Hepatocyte (in vitro differentiated cells): ENCODE measurements around the gene SLC5A3. TPM values are rescaled to one million over a fixed set of nuclear protein-coding genes. Genes with fewer than 3 reads are reported as not detected.

ENCODE experiments used
- DNase-seq: peaks from one replicate; pipeline ENCODE4 v3.0.0-alpha.2; 2016; ENCODE audit warnings: low spot score
- H2AFZ ChIP-seq: fragments of 200-600 bp; sonication (generic); 2 replicates; pipeline ENCODE4 v1.6.0; 2016; ENCODE audit warnings: antibody characterized with exemption, mild to moderate bottlenecking
- H3K27ac ChIP-seq: fragments of 200-600 bp; sonication (generic); 2 replicates; pipeline ENCODE4 v1.5.1; 2016; ENCODE audit warnings: mild to moderate bottlenecking
- H3K27me3 ChIP-seq: fragments of 200-600 bp; sonication (generic); 2 replicates; pipeline ENCODE4 v1.6.1; 2016
- H3K36me3 ChIP-seq: fragments of 200-600 bp; sonication (generic); replicated peaks from 2 replicates; pipeline ENCODE4 v1.5.1; 2016; ENCODE audit warnings: low read depth; ENCODE audit not compliant: insufficient read depth
- H3K4me1 ChIP-seq: fragments of 200-600 bp; sonication (generic); 2 replicates; pipeline ENCODE4 v1.5.1; 2016; ENCODE audit warnings: mild to moderate bottlenecking, moderate library complexity; ENCODE audit not compliant: insufficient read depth
- H3K4me2 ChIP-seq: fragments of 200-600 bp; sonication (generic); 2 replicates; pipeline ENCODE4 v1.6.0; 2016
- H3K4me3 ChIP-seq: fragments of 200-600 bp; sonication (generic); 2 replicates; pipeline ENCODE4 v1.5.1; 2016; ENCODE audit warnings: mild to moderate bottlenecking
- H3K79me2 ChIP-seq: fragments of 200-600 bp; sonication (generic); 2 replicates; pipeline ENCODE4 v1.6.0; 2017; ENCODE audit warnings: mild to moderate bottlenecking
- H3K9me2 ChIP-seq: fragments of 200-600 bp; sonication (generic); replicated peaks from 2 replicates; pipeline ENCODE4 v1.6.0; 2017; ENCODE audit warnings: mild to moderate bottlenecking; ENCODE audit not compliant: insufficient read depth
- H3K9me3 ChIP-seq: fragments of 200-600 bp; sonication (generic); 2 replicates; pipeline ENCODE4 v1.5.1; 2016; ENCODE audit warnings: low read depth, mild to moderate bottlenecking
- H4K20me1 ChIP-seq: fragments of 200-600 bp; sonication (generic); 2 replicates; pipeline ENCODE4 v1.6.0; 2016; ENCODE audit warnings: mild to moderate bottlenecking; ENCODE audit not compliant: insufficient read depth, poor library complexity, severe bottlenecking
- CTCF ChIP-seq: fragments of 200-600 bp; sonication (generic); IDR thresholded peaks from 2 replicates; pipeline ENCODE4 v1.5.1; 2016; ENCODE audit warnings: antibody characterized with exemption, mild to moderate bottlenecking; ENCODE audit not compliant: poor library complexity
- EZH2 ChIP-seq: fragments of 200-600 bp; sonication (generic); IDR thresholded peaks from 2 replicates; pipeline ENCODE4 v1.6.1; 2016; ENCODE audit warnings: antibody characterized with exemption, mild to moderate bottlenecking, borderline replicate concordance
- EZH2phosphoT487 ChIP-seq: fragments of 200-600 bp; sonication (generic); IDR thresholded peaks from one replicate; pipeline ENCODE4 v1.6.1; 2018; ENCODE audit warnings: antibody characterized with exemption, mild to moderate bottlenecking, low read depth, moderate library complexity; ENCODE audit not compliant: unreplicated experiment, severe bottlenecking
- WGBS: methylation state at CpG from one replicate; pipeline ENCODE4 v1.1.6; 2016; ENCODE audit warnings: low lambda C conversion rate; ENCODE audit errors: missing lambda C conversion rate; 5-methylcytosine and 5-hydroxymethylcytosine counted together
- polyA plus RNA-seq: library from polyadenylated mRNA; unstranded; fragments of >200 nt; fragmentation: Nextera tagmentation; extraction: Ambion mirVana; gene quantifications from 2 replicates; pipeline ENCODE4 v1.2.1, GENCODE V29; 2016
- total RNA-seq: library from RNA; depleted of rRNA; stranded (reverse); fragments of >200 nt; gene quantifications from 2 replicates; pipeline ENCODE4 v1.2.3, GENCODE V29; 2014

SLC5A3 gene
- total and polyA plus RNA-seq, 2 experiments from 2014 or later: 8.1 to 64.0 TPM

- Histone ChIP-seq H3K9me2 (no peaks in the 10 kb centered on the region), H3K79me2 (peaks cover 87% of the 10 kb centered on the region), H4K20me1 (no peaks in the 10 kb centered on the region), H3K9me3 (no peaks in the 10 kb centered on the region), H3K36me3 (no peaks in the 10 kb centered on the region), H2AFZ (no peak overlapping the region), H3K4me3 (no peak overlapping the region), H3K27ac (no peak overlapping the region), H3K27me3 (no peaks in the 10 kb centered on the region), H3K4me1 (no peaks in the 10 kb centered on the region), H3K4me2 (no peak overlapping the region)
- no peak for TF ChIP-seq EZH2phosphoT487
- no peak for TF ChIP-seq EZH2
- no peak for TF ChIP-seq CTCF
- DNase-seq: no peak
- WGBS: 50% methylated on average over 2 of the region's 2 CpGs
These were observed 40.5 kb downstream of the SLC5A3 start for GRCh38 chr21:34113842-34114241.

DNA sequence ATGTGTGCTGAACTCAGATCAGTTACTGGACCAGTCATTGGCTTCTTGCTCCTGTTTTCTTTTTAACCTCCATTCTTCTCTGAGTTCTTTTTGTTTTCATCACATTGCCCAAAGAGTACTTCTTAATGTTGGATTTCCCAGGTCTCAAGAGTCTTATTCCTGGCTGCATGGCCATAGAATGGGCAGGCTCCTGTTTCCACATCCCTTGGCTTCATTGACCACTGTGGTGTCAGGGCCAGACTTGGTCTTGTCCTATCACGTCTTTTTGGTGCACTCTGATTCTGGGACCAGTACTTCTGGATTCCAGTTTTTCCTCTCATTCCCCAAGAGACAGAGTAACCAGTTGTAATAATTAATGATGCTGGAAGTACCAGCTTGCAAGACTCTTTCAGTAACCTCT is 41.8 kb downstream of the SLC5A3 start:
- DNase-seq: no peak
- H3K4me3 ChIP-seq: no peak overlapping the region
- no peaks in the 10 kb centered on the region for H3K4me1 ChIP-seq
- no peak overlapping the region for H3K4me2 ChIP-seq
- WGBS: 93% methylated on average over 1 of the region's 1 CpG
- H3K27ac ChIP-seq: no peak overlapping the region
- no peaks in the 10 kb centered on the region for H3K9me2 ChIP-seq
- peaks cover 87% of the 10 kb centered on the region for H3K79me2 ChIP-seq
- H3K9me3 ChIP-seq: no peaks in the 10 kb centered on the region
- H3K27me3 ChIP-seq: no peaks in the 10 kb centered on the region
- H3K36me3 ChIP-seq: no peaks in the 10 kb centered on the region
- TF ChIP-seq CTCF: no peak
- no peak for TF ChIP-seq EZH2phosphoT487
- TF ChIP-seq EZH2: no peak
- H2AFZ ChIP-seq: no peak overlapping the region
- no peaks in the 10 kb centered on the region for H4K20me1 ChIP-seq

GRCh38 chr21:34116569-34116968 is 43.2 kb downstream of the SLC5A3 start:
- peak overlapping the region; percentile 31 for H3K27ac ChIP-seq
- peak; percentile 61 for DNase-seq
- 71% methylated on average over 3 of the region's 3 CpGs for WGBS
- no peaks in the 10 kb centered on the region for H3K27me3 ChIP-seq
- no peak overlapping the region for H3K4me3 ChIP-seq
- H3K36me3 ChIP-seq: no peaks in the 10 kb centered on the region
- H2AFZ ChIP-seq: no peak overlapping the region
- peaks cover 2% of the 10 kb centered on the region for H4K20me1 ChIP-seq
- H3K79me2 ChIP-seq: peaks cover 90% of the 10 kb centered on the region
- H3K9me3 ChIP-seq: no peaks in the 10 kb centered on the region
- no peaks in the 10 kb centered on the region for H3K9me2 ChIP-seq
- H3K4me2 ChIP-seq: peak overlapping the region; percentile 32
- TF ChIP-seq EZH2 (no peak), CTCF (no peak), EZH2phosphoT487 (no peak)
- H3K4me1 ChIP-seq: no peaks in the 10 kb centered on the region

DNA sequence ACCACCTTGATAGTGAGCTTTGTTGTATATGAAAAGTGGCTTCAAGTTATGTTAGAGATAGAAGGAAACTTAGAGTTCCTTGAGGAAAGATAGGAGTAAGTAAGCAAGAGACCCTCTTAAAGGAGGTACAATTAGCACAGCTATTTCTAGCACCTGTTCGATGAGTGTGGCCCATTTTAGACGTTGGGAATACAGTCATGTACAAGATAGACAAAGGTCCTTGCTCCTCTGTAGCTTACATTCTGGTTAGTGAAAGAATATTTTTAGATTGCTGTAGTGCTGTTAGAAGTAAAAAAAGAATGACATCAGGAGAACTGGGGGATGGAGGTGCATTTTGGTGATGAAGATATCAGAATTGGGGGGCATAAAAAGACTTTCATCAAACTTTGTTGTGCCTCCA is 47.5 kb downstream of the SLC5A3 start:
- Histone ChIP-seq H3K79me2 (peaks cover 90% of the 10 kb centered on the region), H4K20me1 (peaks cover 2% of the 10 kb centered on the region), H3K36me3 (no peaks in the 10 kb centered on the region), H3K4me3 (no peak overlapping the region), H3K9me2 (no peaks in the 10 kb centered on the region), H3K27me3 (no peaks in the 10 kb centered on the region), H3K4me2 (no peak overlapping the region), H2AFZ (no peak overlapping the region), H3K4me1 (no peaks in the 10 kb centered on the region), H3K27ac (no peak overlapping the region), H3K9me3 (no peaks in the 10 kb centered on the region)
- WGBS: 98% methylated on average over 2 of the region's 2 CpGs
- TF ChIP-seq EZH2: no peak
- no peak for TF ChIP-seq CTCF
- no peak for TF ChIP-seq EZH2phosphoT487
- DNase-seq: no peak
